H1 (cell line): ENCODE measurements around the gene BRSK2. TPM values are rescaled to one million over a fixed set of nuclear protein-coding genes. Genes with fewer than 3 reads are reported as not detected.

Experiments used
- CTCF ChIA-PET: fragments of 300-600 bp; sonication (Branson Sonifier 250); formaldehyde crosslinking; loops from one replicate; lab custom pipeline; 2021; ENCODE audit not compliant: partially characterized antibody; lab: Charles Lee
- POLR2A ChIA-PET: fragments of 300-600 bp; sonication (Branson Sonifier 250); formaldehyde crosslinking; loops from one replicate; lab custom pipeline; 2021; ENCODE audit warnings: inconsistent platforms; ENCODE audit not compliant: partially characterized antibody; lab: Charles Lee
- DNase-seq, 2 experiments: peaks; one replicate each; pipeline versions ENCODE4 v3.0.0 to v3.0.0-alpha.2; 2010 to 2022; ENCODE audit warnings: low spot score in 2 of 2, low read depth in 1 of 2, mixed read lengths in 1 of 2
- FAIRE-seq: peaks from 2 replicates; lab custom pipeline; 2011; peaks lifted over from hg19 to GRCh38; lab: Jason Lieb, UNC
- H2AFZ ChIP-seq: 2 replicates; pipeline ENCODE4 v1.8.1; 2012; ENCODE audit warnings: low read length, inconsistent platforms
- H2AK5ac ChIP-seq: 2 replicates; pipeline ENCODE4 v1.6.1; 2013; ENCODE audit warnings: low read depth, low read length
- H2BK120ac ChIP-seq: replicated peaks from 2 replicates; pipeline ENCODE3; 2013; ENCODE audit warnings: low read depth, low read length, inconsistent platforms
- H2BK12ac ChIP-seq: 2 replicates; pipeline ENCODE4 v1.6.1; 2013; ENCODE audit warnings: low read depth, low read length
- H2BK15ac ChIP-seq: 2 replicates; pipeline ENCODE4 v1.6.1; 2013; ENCODE audit warnings: low read length
- H2BK20ac ChIP-seq: 2 replicates; pipeline ENCODE4 v1.6.1; 2013; ENCODE audit warnings: low read length
- H2BK5ac ChIP-seq: 2 replicates; pipeline ENCODE4 v1.6.1; 2013; ENCODE audit warnings: low read depth, low read length
- H3K14ac ChIP-seq: 2 replicates; pipeline ENCODE4 v1.6.1; 2013; ENCODE audit warnings: inconsistent platforms; ENCODE audit not compliant: insufficient read length
- H3K18ac ChIP-seq: 2 replicates; pipeline ENCODE4 v1.6.1; 2013; ENCODE audit warnings: low read length; ENCODE audit errors: extremely low read depth
- H3K23ac ChIP-seq: 2 replicates; pipeline ENCODE4 v1.6.1; 2013; ENCODE audit warnings: inconsistent platforms; ENCODE audit not compliant: insufficient read length
- H3K23me2 ChIP-seq: 2 replicates; pipeline ENCODE4 v1.6.1; 2013; ENCODE audit warnings: low read depth, low read length
- H3K27ac ChIP-seq: 2 replicates; pipeline ENCODE4 v1.6.1; 2011; ENCODE audit warnings: low read depth, low read length, inconsistent platforms
- H3K27me3 ChIP-seq, 4 experiments: replicated peaks in 1 of 4; 1 replicate in 1 of 4; 2 replicates in 3 of 4; pipeline versions ENCODE4 v1.6.1 to v1.8.1; 2011 to 2013; ENCODE audit warnings: low read length in 3 of 4, mild to moderate bottlenecking in 3 of 4, inconsistent platforms in 2 of 4, mixed read lengths in 2 of 4, moderate library complexity in 1 of 4; ENCODE audit not compliant: control insufficient read depth in 3 of 4, insufficient read depth in 3 of 4; ENCODE audit errors: extremely low read depth in 1 of 4
- H3K36me3 ChIP-seq, 4 experiments: 2 replicates each; pipeline versions ENCODE4 v1.6.1 to v1.8.1; 2011 to 2013; ENCODE audit warnings: mild to moderate bottlenecking in 4 of 4, low read length in 3 of 4, moderate library complexity in 2 of 4, control low read depth in 1 of 4, inconsistent platforms in 1 of 4; ENCODE audit not compliant: insufficient read depth in 4 of 4, control insufficient read depth in 2 of 4
- H3K4ac ChIP-seq: replicated peaks from 2 replicates; pipeline ENCODE3; 2013; ENCODE audit warnings: low read length, low read depth, mixed read lengths, inconsistent platforms; ENCODE audit not compliant: insufficient read length
- H3K4me1 ChIP-seq, 4 experiments: replicated peaks in 1 of 4; 1 replicate in 1 of 4; 2 replicates in 3 of 4; pipeline versions ENCODE4 v1.6.1 to v1.8.1; 2011 to 2013; ENCODE audit warnings: low read length in 3 of 4, inconsistent platforms in 2 of 4, mixed read lengths in 1 of 4; ENCODE audit not compliant: insufficient read depth in 4 of 4, control insufficient read depth in 3 of 4
- H3K4me2 ChIP-seq, 2 experiments: 2 replicates each; pipeline versions ENCODE4 v1.6.1 to v1.8.1; 2011 to 2013; ENCODE audit warnings: low read depth in 2 of 2, low read length in 2 of 2, control low read depth in 1 of 2, inconsistent platforms in 1 of 2, mild to moderate bottlenecking in 1 of 2; ENCODE audit not compliant: insufficient read depth in 1 of 2
- H3K4me3 ChIP-seq, 4 experiments: fragments of 200-600, 300-600 bp in 1 of 4; sonication (generic), shearing (Covaris generic), sonication (Bioruptor Twin) in 1 of 4; 2 replicates each; pipeline versions ENCODE4 v1.5.1 to v1.8.1; 2011 to 2016; ENCODE audit warnings: low read length in 4 of 4, low read depth in 3 of 4, control low read depth in 2 of 4, inconsistent platforms in 2 of 4, mild to moderate bottlenecking in 2 of 4, mixed read lengths in 1 of 4, moderate library complexity in 1 of 4; ENCODE audit not compliant: insufficient read depth in 2 of 4; ENCODE audit errors: extremely low read depth in 1 of 4
- H3K56ac ChIP-seq: replicated peaks from 2 replicates; pipeline ENCODE3; 2013; ENCODE audit warnings: low read depth, mild to moderate bottlenecking, mixed read lengths, low read length, inconsistent platforms; ENCODE audit not compliant: insufficient read length
- H3K79me1 ChIP-seq: 2 replicates; pipeline ENCODE4 v1.6.1; 2013; ENCODE audit warnings: low read depth, low read length, control low read depth
- H3K79me2 ChIP-seq, 2 experiments: 2 replicates each; pipeline versions ENCODE4 v1.6.1 to v1.8.1; 2012 to 2013; ENCODE audit warnings: low read length in 2 of 2, mild to moderate bottlenecking in 2 of 2, inconsistent platforms in 1 of 2; ENCODE audit not compliant: insufficient read depth in 2 of 2, control insufficient read depth in 1 of 2
- H3K9ac ChIP-seq, 4 experiments: replicated peaks in 1 of 4; 1 replicate in 1 of 4; 2 replicates in 3 of 4; pipeline versions ENCODE4 v1.6.1 to v1.8.1; 2011 to 2013; ENCODE audit warnings: low read depth in 3 of 4, low read length in 3 of 4, control low read depth in 2 of 4, mild to moderate bottlenecking in 2 of 4, moderate library complexity in 2 of 4, inconsistent platforms in 1 of 4; ENCODE audit errors: extremely low read depth in 1 of 4
- H3K9me3 ChIP-seq, 2 experiments: 2 replicates each; pipeline versions ENCODE4 v1.6.1 to v1.8.1; 2012 to 2013; ENCODE audit warnings: mild to moderate bottlenecking in 2 of 2, moderate library complexity in 2 of 2, control low read depth in 1 of 2, inconsistent platforms in 1 of 2, low read depth in 1 of 2, low read length in 1 of 2, mixed read lengths in 1 of 2; ENCODE audit not compliant: insufficient read depth in 2 of 2
- H4K20me1 ChIP-seq, 2 experiments: replicated peaks in 1 of 2; 2 replicates each; pipeline versions ENCODE3 to v1.8.1; 2011 to 2013; ENCODE audit warnings: inconsistent platforms in 2 of 2, low read length in 2 of 2, mild to moderate bottlenecking in 1 of 2; ENCODE audit not compliant: insufficient read depth in 2 of 2, control insufficient read depth in 1 of 2
- H4K5ac ChIP-seq: 2 replicates; pipeline ENCODE4 v1.6.1; 2013; ENCODE audit warnings: low read length, low read depth, mixed read lengths, inconsistent platforms; ENCODE audit not compliant: insufficient read length
- H4K8ac ChIP-seq: 2 replicates; pipeline ENCODE4 v1.8.0; 2013; ENCODE audit warnings: mild to moderate bottlenecking, moderate library complexity, low read length, inconsistent platforms; ENCODE audit not compliant: insufficient read depth; ENCODE audit errors: extremely low read depth
- H4K91ac ChIP-seq: replicated peaks from 2 replicates; pipeline ENCODE3; 2013; ENCODE audit warnings: low read length, mixed read lengths, inconsistent platforms; ENCODE audit not compliant: insufficient read length
- EP300 ChIP-seq, 2 experiments: IDR thresholded peaks; 1 replicate in 1 of 2; 2 replicates in 1 of 2; pipeline ENCODE4 v1.6.1; 2011 to 2012; ENCODE audit warnings: low read depth in 2 of 2, low read length in 2 of 2, mild to moderate bottlenecking in 2 of 2, borderline replicate concordance in 1 of 2, inconsistent platforms in 1 of 2, moderate library complexity in 1 of 2
- KDM4A ChIP-seq: IDR thresholded peaks from one replicate; pipeline ENCODE4 v1.7.1; 2012; ENCODE audit warnings: low read depth, mild to moderate bottlenecking, moderate library complexity, low read length, inconsistent platforms; ENCODE audit not compliant: severe bottlenecking
- RFX5 ChIP-seq: IDR thresholded peaks from 2 replicates; pipeline ENCODE4 v1.6.1; 2011; ENCODE audit warnings: low read depth, low read length, improper control_type of control experiment, borderline replicate concordance
- TAF1 ChIP-seq: IDR thresholded peaks from 2 replicates; pipeline ENCODE4 v1.6.1; 2011; ENCODE audit warnings: mild to moderate bottlenecking, low read depth, low read length
- WGBS, 2 experiments: shearing (Covaris generic) in 1 of 2; methylation state at CpG; one replicate each; pipeline versions ENCODE4 v1.1.6 to v1.1.7; 2013 to 2015; ENCODE audit warnings: low lambda C conversion rate in 2 of 2, mixed read lengths in 2 of 2, inconsistent platforms in 1 of 2, low coverage in 1 of 2, missing lambda C conversion rate in 1 of 2; ENCODE audit not compliant: insufficient replicate concordance in 2 of 2, insufficient coverage in 1 of 2, insufficient read length in 1 of 2; ENCODE audit errors: extremely low coverage in 1 of 2, missing lambda C conversion rate in 1 of 2; 5-methylcytosine and 5-hydroxymethylcytosine counted together
- polyA plus RNA-seq, 7 experiments: library from polyadenylated mRNA; depleted of rRNA in 3 of 7; stranded (reverse) in 5 of 7; unstranded in 2 of 7; fragments of >200 nt in 5 of 7; fragments of 200-250 nt in 2 of 7; gene quantifications; 1 replicate in 5 of 7; 2 replicates in 1 of 7; 4 replicates in 1 of 7; pipeline versions ENCODE4 v1.2.1 to v1.2.3, GENCODE V29; 2011 to 2013; ENCODE audit warnings: missing spikeins in 2 of 7, mixed read lengths in 2 of 7
- total RNA-seq: library from RNA; stranded (reverse); fragmentation: NEBNext Ultra II Directional; extraction: Animal tissue kit (Norgen Biotek cat#: 25700); gene quantifications from 2 replicates; pipeline ENCODE4 v1.2.1, GENCODE V29; 2021
- TF ChIP-seq, protein P1 (sequence below): IDR thresholded peaks from 2 replicates; pipeline ENCODE4 v1.6.1; 2012; ENCODE audit warnings: low read length, inconsistent platforms
- TF ChIP-seq, protein P2 (sequence below), 3 experiments: IDR thresholded peaks; 1 replicate in 2 of 3; 2 replicates in 1 of 3; pipeline versions ENCODE4 v1.5.1 to v1.6.1; 2011; ENCODE audit warnings: low read length in 3 of 3, mild to moderate bottlenecking in 3 of 3, inconsistent platforms in 2 of 3, low read depth in 1 of 3, moderate library complexity in 1 of 3; ENCODE audit not compliant: insufficient read depth in 1 of 3; ENCODE audit errors: control extremely low read depth in 1 of 3
- TF ChIP-seq, protein P3 (sequence below): IDR thresholded peaks from 2 replicates; pipeline ENCODE4 v1.6.1; 2012; ENCODE audit warnings: inconsistent platforms

The BRSK2 gene
- total and polyA plus RNA-seq, 2 of the 8 experiments (the other 6 are each of a cell fraction or from before 2014, with no cell fraction given), result 17.3 to 27.1 TPM

- Histone ChIP-seq H3K18ac (no peak overlapping the region), H2BK20ac (no peak overlapping the region), H3K4ac (no peak overlapping the region), H3K9me3 (peaks cover 28 to 65% of the 10 kb centered on the region in 2 experiments), H4K91ac (no peak overlapping the region), H4K8ac (no peak overlapping the region), H3K79me2 (no peaks in the 10 kb centered on the region), H2BK120ac (no peak overlapping the region), H2BK5ac (no peak overlapping the region), H3K14ac (no peak overlapping the region), H3K23me2 (no peaks in the 10 kb centered on the region; the same call in 1 of the 2 replicates), H3K9ac (no peak overlapping the region), H3K79me1 (no peaks in the 10 kb centered on the region), H3K36me3 (no peaks in the 10 kb centered on the region), H2AK5ac (no peak overlapping the region), H3K56ac (no peak overlapping the region), H4K5ac (no peak overlapping the region), H3K23ac (no peak overlapping the region), H3K4me2 (no peak overlapping the region), H3K27me3 (no peaks in the 10 kb centered on the region), H3K4me1 (no peaks in the 10 kb centered on the region), H3K27ac (no peak overlapping the region), H3K4me3 (no peak overlapping the region), H2BK15ac (no peak overlapping the region), H2AFZ (no peak overlapping the region), H4K20me1 (no peaks in the 10 kb centered on the region), H2BK12ac (no peak overlapping the region)
- ChIA-PET CTCF (no interaction called here), POLR2A (interaction anchor here (1.9 kb wide), 1 partner anchor 9 kb away, joined by 8 read pairs; no protein-coding TSS in a partner anchor)
- DNase-seq (no peak), FAIRE-seq (no peak)
- WGBS, 2 experiments, result 91% methylated on average over 16 of the region's 20 CpGs; no CpG with 5 or more reads in 1 of the 2 experiments
- no peak for TF ChIP-seq TAF1
- TF ChIP-seq, protein P1, sequence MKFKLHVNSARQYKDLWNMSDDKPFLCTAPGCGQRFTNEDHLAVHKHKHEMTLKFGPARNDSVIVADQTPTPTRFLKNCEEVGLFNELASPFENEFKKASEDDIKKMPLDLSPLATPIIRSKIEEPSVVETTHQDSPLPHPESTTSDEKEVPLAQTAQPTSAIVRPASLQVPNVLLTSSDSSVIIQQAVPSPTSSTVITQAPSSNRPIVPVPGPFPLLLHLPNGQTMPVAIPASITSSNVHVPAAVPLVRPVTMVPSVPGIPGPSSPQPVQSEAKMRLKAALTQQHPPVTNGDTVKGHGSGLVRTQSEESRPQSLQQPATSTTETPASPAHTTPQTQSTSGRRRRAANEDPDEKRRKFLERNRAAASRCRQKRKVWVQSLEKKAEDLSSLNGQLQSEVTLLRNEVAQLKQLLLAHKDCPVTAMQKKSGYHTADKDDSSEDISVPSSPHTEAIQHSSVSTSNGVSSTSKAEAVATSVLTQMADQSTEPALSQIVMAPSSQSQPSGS, result no peak
- TF ChIP-seq, protein P2, sequence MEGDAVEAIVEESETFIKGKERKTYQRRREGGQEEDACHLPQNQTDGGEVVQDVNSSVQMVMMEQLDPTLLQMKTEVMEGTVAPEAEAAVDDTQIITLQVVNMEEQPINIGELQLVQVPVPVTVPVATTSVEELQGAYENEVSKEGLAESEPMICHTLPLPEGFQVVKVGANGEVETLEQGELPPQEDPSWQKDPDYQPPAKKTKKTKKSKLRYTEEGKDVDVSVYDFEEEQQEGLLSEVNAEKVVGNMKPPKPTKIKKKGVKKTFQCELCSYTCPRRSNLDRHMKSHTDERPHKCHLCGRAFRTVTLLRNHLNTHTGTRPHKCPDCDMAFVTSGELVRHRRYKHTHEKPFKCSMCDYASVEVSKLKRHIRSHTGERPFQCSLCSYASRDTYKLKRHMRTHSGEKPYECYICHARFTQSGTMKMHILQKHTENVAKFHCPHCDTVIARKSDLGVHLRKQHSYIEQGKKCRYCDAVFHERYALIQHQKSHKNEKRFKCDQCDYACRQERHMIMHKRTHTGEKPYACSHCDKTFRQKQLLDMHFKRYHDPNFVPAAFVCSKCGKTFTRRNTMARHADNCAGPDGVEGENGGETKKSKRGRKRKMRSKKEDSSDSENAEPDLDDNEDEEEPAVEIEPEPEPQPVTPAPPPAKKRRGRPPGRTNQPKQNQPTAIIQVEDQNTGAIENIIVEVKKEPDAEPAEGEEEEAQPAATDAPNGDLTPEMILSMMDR (IDR thresholded peaks at IDR 0.05; ENCODE audit: control extremely low read depth in 1 of 3, insufficient read depth in 1 of 3, low read depth in 1 of 3, low read length in 3 of 3), result no peak
- TF ChIP-seq RFX5, result no peak
- TF ChIP-seq, protein P3, sequence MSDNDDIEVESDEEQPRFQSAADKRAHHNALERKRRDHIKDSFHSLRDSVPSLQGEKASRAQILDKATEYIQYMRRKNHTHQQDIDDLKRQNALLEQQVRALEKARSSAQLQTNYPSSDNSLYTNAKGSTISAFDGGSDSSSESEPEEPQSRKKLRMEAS, result no peak
- TF ChIP-seq EP300 (IDR thresholded peaks at IDR 0.05; ENCODE audit: borderline replicate concordance in 1 of 2, low read depth in 2 of 2, low read length in 2 of 2), result no peak
- TF ChIP-seq KDM4A, result no peak
Observed at GRCh38 chr11:1360181-1360834, 29.4 kb upstream of the BRSK2 start.
